B cell (primary cell): Measurements from ENCODE around the gene TBC1D10A. TPM values are rescaled to one million over a fixed set of nuclear protein-coding genes. Genes with fewer than 3 reads are reported as not detected.

Source experiments
- ATAC-seq: fragments of 200-7000 bp; cut with Tn5 transposase; one replicate; pipeline ENCODE4 v1.10.0; 2021; ENCODE audit warnings: low read depth, mild to moderate bottlenecking, moderate number of reproducible peaks, moderate library complexity
- CTCF ChIA-PET: fragments of 350-600 bp; sonication (Branson Sonifier 250); formaldehyde crosslinking; loops from one replicate; lab custom pipeline; 2021; ENCODE audit warnings: antibody characterized with exemption, inconsistent platforms; lab: Charles Lee
- POLR2A ChIA-PET: fragments of 350-600 bp; sonication (Branson Sonifier 250); formaldehyde crosslinking; loops from one replicate; lab custom pipeline; 2021; ENCODE audit warnings: antibody characterized with exemption; lab: Charles Lee
- DNase-seq: peaks from one replicate; pipeline ENCODE4 v3.0.0; 2013
- H2AFZ ChIP-seq: 2 replicates; pipeline ENCODE4 v1.6.1; 2012; ENCODE audit warnings: mild to moderate bottlenecking, low read depth, low read length; ENCODE audit not compliant: insufficient read depth, poor library complexity, severe bottlenecking
- H3K27ac ChIP-seq, 2 donors: 1 replicate in 1 of 2; 2 replicates in 1 of 2; pipeline ENCODE4 v1.5.1; 2012 to 2013; ENCODE audit warnings: low read length in 2 of 2, mild to moderate bottlenecking in 2 of 2, moderate library complexity in 1 of 2
- H3K27me3 ChIP-seq, 4 experiments: fragments of 200-600 bp in 1 of 4; sonication (generic) in 1 of 4; replicated peaks in 1 of 4; 1 replicate in 2 of 4; 2 replicates in 2 of 4; pipeline versions ENCODE4 v1.6.1 to v1.7.0; 2013 to 2016; ENCODE audit warnings: low read length in 3 of 4, mild to moderate bottlenecking in 2 of 4, mixed read lengths in 1 of 4, moderate library complexity in 1 of 4; ENCODE audit not compliant: insufficient read depth in 4 of 4, control insufficient read depth in 3 of 4; ENCODE audit errors: control extremely low read depth in 1 of 4
- H3K36me3 ChIP-seq, 2 experiments: replicated peaks in 1 of 2; 1 replicate in 1 of 2; 2 replicates in 1 of 2; pipeline versions ENCODE4 v1.6.1 to v1.7.1; 2013; ENCODE audit warnings: low read length in 1 of 2; ENCODE audit not compliant: insufficient read depth in 2 of 2, control insufficient read depth in 1 of 2; ENCODE audit errors: control extremely low read depth in 1 of 2, extremely low read depth in 1 of 2
- H3K4me1 ChIP-seq, 2 donors: fragments of 200-600 bp in 1 of 2; sonication (generic) in 1 of 2; 1 replicate in 1 of 2; 2 replicates in 1 of 2; pipeline versions ENCODE4 v1.5.1 to v1.6.1; 2013 to 2017; ENCODE audit warnings: low read length in 2 of 2; ENCODE audit not compliant: control insufficient read depth in 2 of 2, insufficient read depth in 2 of 2
- H3K4me2 ChIP-seq: replicated peaks from 2 replicates; pipeline ENCODE3; 2012; ENCODE audit warnings: mild to moderate bottlenecking, low read depth, low read length; ENCODE audit not compliant: poor library complexity, severe bottlenecking
- H3K4me3 ChIP-seq, 5 experiments: fragments of 200-600 bp in 1 of 5; sonication (generic) in 1 of 5; 1 replicate in 3 of 5; 2 replicates in 2 of 5; pipeline versions ENCODE4 v1.5.1 to v1.7.0; 2011 to 2016; ENCODE audit warnings: low read length in 4 of 5, mild to moderate bottlenecking in 4 of 5, low read depth in 2 of 5, control low read depth in 1 of 5, moderate library complexity in 1 of 5; ENCODE audit not compliant: insufficient read depth in 1 of 5; ENCODE audit errors: control extremely low read depth in 1 of 5, extremely low read depth in 1 of 5
- H3K79me2 ChIP-seq: fragments of 200-600 bp; sonication (generic); one replicate; pipeline ENCODE4 v1.6.0; 2016; ENCODE audit warnings: low read length; ENCODE audit not compliant: control insufficient read depth, insufficient read depth
- H3K9ac ChIP-seq: fragments of 200-600 bp; sonication (generic); 2 replicates; pipeline ENCODE4 v1.6.1; 2017; ENCODE audit warnings: mild to moderate bottlenecking, low read length, moderate library complexity
- H3K9me3 ChIP-seq, 3 donors: one replicate each; pipeline versions ENCODE4 v1.6.1 to v1.7.1; 2013; ENCODE audit warnings: low read length in 2 of 3; ENCODE audit not compliant: control insufficient read depth in 2 of 3, insufficient read depth in 1 of 3; ENCODE audit errors: control extremely low read depth in 1 of 3
- H4K20me1 ChIP-seq: 2 replicates; pipeline ENCODE4 v1.6.0; 2012; ENCODE audit warnings: mild to moderate bottlenecking, low read length; ENCODE audit not compliant: insufficient read depth, control insufficient read depth, poor library complexity, severe bottlenecking
- H3K27ac Mint-ChIP-seq: one replicate; pipeline ENCODE4 v1.8.0; 2021; ENCODE audit warnings: mixed read lengths
- H3K27me3 Mint-ChIP-seq: one replicate; pipeline ENCODE4 v1.8.0; 2021; ENCODE audit warnings: mixed read lengths
- H3K4me1 Mint-ChIP-seq: one replicate; pipeline ENCODE4 v1.8.0; 2021; ENCODE audit warnings: mixed read lengths
- H3K4me3 Mint-ChIP-seq: one replicate; pipeline ENCODE4 v1.8.0; 2021; ENCODE audit warnings: mixed read lengths
- H3K9me3 Mint-ChIP-seq: one replicate; pipeline ENCODE4 v1.8.0; 2022; ENCODE audit warnings: mixed read lengths; ENCODE audit not compliant: insufficient read depth
- EZH2 ChIP-seq: IDR thresholded peaks from 2 replicates; pipeline ENCODE4 v1.6.1; 2012; ENCODE audit warnings: borderline replicate concordance, low read depth, mild to moderate bottlenecking, moderate library complexity, low read length; ENCODE audit not compliant: insufficient read depth, poor library complexity, severe bottlenecking
- WGBS: methylation state at CpG from one replicate; pipeline ENCODE4 v1.1.5; 2013; ENCODE audit warnings: missing lambda C conversion rate; ENCODE audit not compliant: insufficient coverage; 5-methylcytosine and 5-hydroxymethylcytosine counted together
- intact Hi-C: fragments of 100-400 bp; cut with micrococcal nuclease; formaldehyde crosslinking; loops from one replicate; pipeline ENCODE4 v1.10.0; 2022
- polyA plus RNA-seq: library from polyadenylated mRNA; depleted of rRNA; stranded (reverse); fragments of >200 nt; gene quantifications from 2 replicates; pipeline ENCODE4 v1.2.3, GENCODE V29; 2012
- total RNA-seq, 2 donors: library from RNA; stranded (reverse); fragments of 120-200 nt in 1 of 2; gene quantifications; 1 replicate in 1 of 2; 2 replicates in 1 of 2; pipeline versions ENCODE4 v1.2.3 to v1.2.4, GENCODE V29; 2013 to 2022
- TF ChIP-seq, protein P1 (sequence below): fragments of 200-600 bp; IDR thresholded peaks from one replicate; pipeline ENCODE4 v1.8.0; 2022; ENCODE audit warnings: antibody characterized with exemption, mild to moderate bottlenecking

Gene TBC1D10A
- total and polyA plus RNA-seq, 2 donors (not counting 1 experiment from before 2014, with no cell fraction given): 45.2 to 58.4 TPM

DNA sequence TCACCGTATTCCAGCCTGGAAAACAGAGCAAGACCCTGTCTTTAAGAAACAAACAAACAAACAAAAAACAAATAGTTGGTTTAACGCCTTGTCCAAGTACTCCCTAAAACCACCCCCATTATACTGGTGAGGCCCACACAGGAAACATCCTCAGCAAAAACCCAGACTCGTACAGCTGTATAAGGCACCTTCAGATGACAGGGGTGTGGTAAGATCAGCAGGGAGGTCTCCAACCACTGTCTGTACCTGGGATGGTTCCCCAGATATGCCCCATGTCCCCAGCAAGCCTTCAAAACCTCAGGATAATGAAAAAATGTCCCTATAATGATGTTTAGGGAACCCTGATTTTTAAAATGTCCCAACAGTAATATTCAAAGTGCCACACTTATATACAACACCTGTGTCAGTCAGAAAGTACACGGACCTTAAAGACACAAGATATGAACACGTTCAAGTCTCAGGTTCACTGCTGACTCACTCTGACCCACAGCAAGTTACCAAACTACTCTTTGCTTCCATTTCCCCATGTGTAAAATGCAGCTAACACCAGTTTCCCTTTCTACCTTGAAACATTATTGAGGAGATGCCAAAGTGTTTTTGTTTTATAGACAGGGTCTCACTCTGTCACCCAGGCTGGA is 20.6 kb upstream of the TBC1D10A start:
- no CpG with 5 or more reads among the region's 5 CpGs for WGBS
- Histone ChIP-seq H4K20me1 (peaks cover 97% of the 10 kb centered on the region), H3K27ac (no peak overlapping the region), H3K79me2 (peaks cover 71% of the 10 kb centered on the region), H3K4me1 (no peaks in the 10 kb centered on the region), H3K9ac (no peak overlapping the region), H3K36me3 (peaks cover 31 to 93% of the 10 kb centered on the region in 2 experiments), H2AFZ (no peak overlapping the region), H3K27me3 (no peaks in the 10 kb centered on the region), H3K4me2 (no peak overlapping the region), H3K4me3 (no peak overlapping the region), H3K9me3 (no peaks in the 10 kb centered on the region)
- no peak overlapping the region for H3K4me3 Mint-ChIP-seq
- H3K9me3 Mint-ChIP-seq: no peaks in the 10 kb centered on the region
- ATAC-seq (no peak), DNase-seq (no peak)
- H3K4me1 Mint-ChIP-seq: peaks cover 21% of the 10 kb centered on the region
- ChIA-PET CTCF (interaction anchor here (0.6 to 12.3 kb wide), 5 partner anchors 9 to 64 kb away, joined by 3 to 169 read pairs (median 4); partner anchors contain the start of genes CASTOR1 and SF3A1), POLR2A (no interaction called here)
- H3K27me3 Mint-ChIP-seq: no peaks in the 10 kb centered on the region
- intact Hi-C loops: no loop called here
- H3K27ac Mint-ChIP-seq: no peak overlapping the region
- TF ChIP-seq, protein P1, sequence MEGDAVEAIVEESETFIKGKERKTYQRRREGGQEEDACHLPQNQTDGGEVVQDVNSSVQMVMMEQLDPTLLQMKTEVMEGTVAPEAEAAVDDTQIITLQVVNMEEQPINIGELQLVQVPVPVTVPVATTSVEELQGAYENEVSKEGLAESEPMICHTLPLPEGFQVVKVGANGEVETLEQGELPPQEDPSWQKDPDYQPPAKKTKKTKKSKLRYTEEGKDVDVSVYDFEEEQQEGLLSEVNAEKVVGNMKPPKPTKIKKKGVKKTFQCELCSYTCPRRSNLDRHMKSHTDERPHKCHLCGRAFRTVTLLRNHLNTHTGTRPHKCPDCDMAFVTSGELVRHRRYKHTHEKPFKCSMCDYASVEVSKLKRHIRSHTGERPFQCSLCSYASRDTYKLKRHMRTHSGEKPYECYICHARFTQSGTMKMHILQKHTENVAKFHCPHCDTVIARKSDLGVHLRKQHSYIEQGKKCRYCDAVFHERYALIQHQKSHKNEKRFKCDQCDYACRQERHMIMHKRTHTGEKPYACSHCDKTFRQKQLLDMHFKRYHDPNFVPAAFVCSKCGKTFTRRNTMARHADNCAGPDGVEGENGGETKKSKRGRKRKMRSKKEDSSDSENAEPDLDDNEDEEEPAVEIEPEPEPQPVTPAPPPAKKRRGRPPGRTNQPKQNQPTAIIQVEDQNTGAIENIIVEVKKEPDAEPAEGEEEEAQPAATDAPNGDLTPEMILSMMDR: no peak
- no peak for TF ChIP-seq EZH2

DNA sequence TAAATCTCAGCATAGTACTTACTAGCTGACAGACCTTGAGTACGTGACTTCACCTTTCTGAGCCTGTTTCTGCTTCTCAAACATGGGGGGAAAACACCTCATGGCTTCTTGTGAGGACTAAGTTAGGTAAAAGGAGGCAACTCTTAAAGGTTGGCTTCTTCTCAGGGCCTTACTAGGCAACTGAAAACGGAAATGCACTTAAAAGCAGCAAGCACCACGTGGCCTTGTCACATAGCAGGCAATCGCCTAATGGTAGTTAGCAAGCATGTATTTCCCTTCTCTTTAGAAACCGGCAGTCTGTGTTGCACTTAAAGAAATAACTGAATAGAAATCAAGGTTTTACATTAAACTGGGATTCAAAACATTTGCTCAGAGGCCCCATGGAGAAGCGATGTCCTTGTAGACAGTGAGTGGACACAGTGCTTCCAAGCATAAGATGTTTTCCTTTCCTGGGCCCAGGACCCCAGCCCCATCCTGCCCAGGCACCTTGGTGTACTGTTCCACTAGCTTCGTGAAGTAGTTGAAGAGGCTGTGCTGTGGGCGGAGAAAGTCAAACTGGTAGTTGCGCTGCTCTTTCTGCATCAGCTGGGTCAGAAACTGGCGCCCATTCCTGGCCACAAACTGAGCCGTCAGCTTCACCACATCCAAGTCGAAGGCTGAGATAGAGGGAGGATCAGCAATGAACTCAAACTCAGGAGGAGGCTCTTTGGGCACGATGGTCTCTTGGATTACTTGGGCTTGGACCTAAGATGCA is 17.9 kb upstream of the TBC1D10A start:
- TF ChIP-seq EZH2: no peak
- TF ChIP-seq, protein P1: no peak
- Mint-ChIP-seq H3K4me1 (peaks cover 10% of the 10 kb centered on the region), H3K4me3 (no peak overlapping the region), H3K9me3 (no peaks in the 10 kb centered on the region), H3K27ac (no peak overlapping the region), H3K27me3 (no peaks in the 10 kb centered on the region)
- peaks cover 86% of the 10 kb centered on the region for H4K20me1 ChIP-seq
- no peak overlapping the region for H3K4me3 ChIP-seq
- no peak for ATAC-seq
- no peak for DNase-seq
- no peaks in the 10 kb centered on the region for H3K27me3 ChIP-seq
- CTCF ChIA-PET: interaction anchor here (3.8 kb wide), 1 partner anchor 56 kb away, joined by 11 read pairs; the partner anchor contains the start of gene CASTOR1
- no peak overlapping the region for H3K9ac ChIP-seq
- H3K27ac ChIP-seq: no peak overlapping the region
- H3K9me3 ChIP-seq: no peaks in the 10 kb centered on the region
- POLR2A ChIA-PET: no interaction called here
- no peak overlapping the region for H2AFZ ChIP-seq
- 96% methylated on average over 10 of the region's 13 CpGs for WGBS
- H3K36me3 ChIP-seq: peaks cover 23 to 94% of the 10 kb centered on the region in 2 experiments
- intact Hi-C loops: no loop called here
- H3K4me1 ChIP-seq: no peaks in the 10 kb centered on the region
- no peak overlapping the region for H3K4me2 ChIP-seq
- H3K79me2 ChIP-seq: peaks cover 43% of the 10 kb centered on the region
